GM12864 (cell line): Measurements from ENCODE around the gene MAGI2.

Experiments used
- DNase-seq: peaks from one replicate; pipeline ENCODE4 v3.0.0-alpha.2; 2011; ENCODE audit warnings: low read depth
- H3K4me3 ChIP-seq: 2 replicates; pipeline ENCODE4 v1.5.1; 2011; ENCODE audit warnings: mild to moderate bottlenecking, low read depth, low read length, control low read depth
- CTCF ChIP-seq: IDR thresholded peaks from 2 replicates; pipeline ENCODE4 v1.5.1; 2011; ENCODE audit warnings: low read depth, mild to moderate bottlenecking, moderate library complexity, low read length, control low read depth, inconsistent platforms; ENCODE audit errors: missing control alignments

MAGI2 gene

GRCh38 chr7:78852951-78853350 is 600.5 kb downstream of the MAGI2 start:
- TF ChIP-seq CTCF, result no peak
- no peak for DNase-seq
- no peak overlapping the region for H3K4me3 ChIP-seq

GRCh38 chr7:78850093-78850740 is 603.2 kb downstream of the MAGI2 start:
- TF ChIP-seq CTCF, result no peak
- no peak overlapping the region for H3K4me3 ChIP-seq
- no peak for DNase-seq

GRCh38 chr7:78845155-78845554 is 608.3 kb downstream of the MAGI2 start:
- H3K4me3 ChIP-seq, result no peak overlapping the region
- no peak for DNase-seq
- TF ChIP-seq CTCF, result no peak

GRCh38 chr7:78842068-78842467 is 611.4 kb downstream of the MAGI2 start:
- no peak overlapping the region for H3K4me3 ChIP-seq
- DNase-seq, result no peak
- no peak for TF ChIP-seq CTCF

GRCh38 chr7:78835897-78836296 is 617.6 kb downstream of the MAGI2 start:
- H3K4me3 ChIP-seq, result no peak overlapping the region
- TF ChIP-seq CTCF, result no peak
- DNase-seq, result no peak

- no peak for TF ChIP-seq CTCF
- no peak for DNase-seq
- no peak overlapping the region for H3K4me3 ChIP-seq
Measured at GRCh38 chr7:78828317-78828716, 625.1 kb downstream of the MAGI2 start.

GRCh38 chr7:78803501-78804127 is 649.9 kb downstream of the MAGI2 start:
- no peak for DNase-seq
- TF ChIP-seq CTCF, result no peak
- no peak overlapping the region for H3K4me3 ChIP-seq
